ENCODE measurements around the gene CCDC24.

Gene CCDC24

GRCh38 chr1:43963890-43964289, 27.5 kb upstream of the CCDC24 start:
- DNase-seq, result no peak

- DNase-seq, result no peak
These were observed 26.1 kb upstream of the CCDC24 start for GRCh38 chr1:43965316-43965715.

GRCh38 chr1:43968348-43968948, 23.0 kb upstream of the CCDC24 start:
- no peak for DNase-seq

- DNase-seq, result no peak
These were observed 22.0 kb upstream of the CCDC24 start for GRCh38 chr1:43969416-43969745.

- peak; percentile 92 for DNase-seq
These were observed 21.5 kb upstream of the CCDC24 start, which contains the start of gene DPH2 for GRCh38 chr1:43969746-43970466. Gene DPH2, plus strand, starts transcription at chr1:43970010. Its CDS starts 166 bp downstream, at chr1:43970176.

GRCh38 chr1:43970502-43970901, 20.9 kb upstream of the CCDC24 start:
- no peak for DNase-seq

- no peak for DNase-seq
These were observed 20.5 kb upstream of the CCDC24 start for GRCh38 chr1:43970911-43971310.

GRCh38 chr1:43971336-43971980, 19.9 kb upstream of the CCDC24 start:
- DNase-seq, result no peak

GRCh38 chr1:43973981-43974442, 17.4 kb upstream of the CCDC24 start:
- no peak for DNase-seq

- DNase-seq, result peak; percentile 88
These were observed 16.8 kb upstream of the CCDC24 start, which contains the start of gene ATP6V0B for GRCh38 chr1:43974443-43975248. Gene ATP6V0B, plus strand, starts transcription at chr1:43974960. Its CDS starts 81 bp downstream, at chr1:43975041.

- peak; percentile 18 for DNase-seq
These were observed 16.0 kb upstream of the CCDC24 start for GRCh38 chr1:43975249-43975961.

- no peak for DNase-seq
These were observed 15.4 kb upstream of the CCDC24 start for GRCh38 chr1:43976045-43976444.

GRCh38 chr1:43976890-43977289, 14.5 kb upstream of the CCDC24 start:
- DNase-seq, result no peak

- DNase-seq, result no peak
These were observed 13.8 kb upstream of the CCDC24 start for GRCh38 chr1:43977376-43978263.

GRCh38 chr1:43978264-43978550, 13.2 kb upstream of the CCDC24 start:
- no peak for DNase-seq

GRCh38 chr1:43978551-43979260, 12.7 kb upstream of the CCDC24 start, which contains the start of gene B4GALT2:
Gene B4GALT2, plus strand, starts transcription at chr1:43979210. Its CDS starts 1,951 bp downstream, at chr1:43981161.
- no peak for DNase-seq

GRCh38 chr1:43979261-43979527, 12.2 kb upstream of the CCDC24 start:
- no peak for DNase-seq

GRCh38 chr1:43979528-43980254, 11.7 kb upstream of the CCDC24 start:
- DNase-seq, result no peak

- no peak for DNase-seq
These were observed 10.9 kb upstream of the CCDC24 start for GRCh38 chr1:43980255-43981134.

All from GDM1 (cell line).